IPS-18c (cell line): ENCODE data around the gene KLF16.

Source experiments
- H3K4me3 ChIP-seq: 2 replicates; pipeline ENCODE4 v1.7.0; 2013; ENCODE audit warnings: low read depth, mild to moderate bottlenecking, low read length, moderate library complexity; ENCODE audit not compliant: insufficient read depth
- H3K9me3 ChIP-seq: one replicate; pipeline ENCODE4 v1.6.1; 2013; ENCODE audit warnings: mild to moderate bottlenecking, low read length, moderate library complexity; ENCODE audit not compliant: control insufficient read depth, insufficient read depth

Gene KLF16

GRCh38 chr19:1823539-1824251 lies 39.7 kb downstream of the KLF16 start:
- H3K4me3 ChIP-seq, result no peak overlapping the region
- H3K9me3 ChIP-seq, result no peaks in the 10 kb centered on the region

GRCh38 chr19:1823020-1823419 lies 40.4 kb downstream of the KLF16 start:
- no peaks in the 10 kb centered on the region for H3K9me3 ChIP-seq
- no peak overlapping the region for H3K4me3 ChIP-seq

- H3K9me3 ChIP-seq, result no peaks in the 10 kb centered on the region
- H3K4me3 ChIP-seq, result no peak overlapping the region
Measured at GRCh38 chr19:1822210-1822609, 41.2 kb downstream of the KLF16 start.

- Histone ChIP-seq H3K9me3 (no peaks in the 10 kb centered on the region), H3K4me3 (no peak overlapping the region)
Measured at GRCh38 chr19:1819341-1820255, 43.8 kb downstream of the KLF16 start.

- no peaks in the 10 kb centered on the region for H3K9me3 ChIP-seq
- no peak overlapping the region for H3K4me3 ChIP-seq
Measured at GRCh38 chr19:1818549-1819195, 44.7 kb downstream of the KLF16 start.

- H3K9me3 ChIP-seq, result no peaks in the 10 kb centered on the region
- no peak overlapping the region for H3K4me3 ChIP-seq
Measured at GRCh38 chr19:1817553-1818179, 45.7 kb downstream of the KLF16 start.

- H3K4me3 ChIP-seq, result no peak overlapping the region
Measured at GRCh38 chr19:1816530-1817298, 46.7 kb downstream of the KLF16 start.

GRCh38 chr19:1815605-1816529 lies 47.5 kb downstream of the KLF16 start:
- Histone ChIP-seq H3K4me3 (no peak overlapping the region), H3K9me3 (no peaks in the 10 kb centered on the region)

More at GRCh38 chr19:1816530-1817298, 46.7 kb downstream of the KLF16 start:
- H3K9me3 ChIP-seq, result no peaks in the 10 kb centered on the region

GRCh38 chr19:1814833-1815604 lies 48.4 kb downstream of the KLF16 start:
- Histone ChIP-seq H3K9me3 (no peaks in the 10 kb centered on the region), H3K4me3 (no peak overlapping the region)

GRCh38 chr19:1814391-1814790 lies 49.0 kb downstream of the KLF16 start:
- H3K4me3 ChIP-seq, result no peak overlapping the region
- no peaks in the 10 kb centered on the region for H3K9me3 ChIP-seq

- H3K9me3 ChIP-seq, result no peaks in the 10 kb centered on the region
- peak overlapping the region; percentile 65 for H3K4me3 ChIP-seq
Measured at GRCh38 chr19:1813192-1814182, 49.9 kb downstream of the KLF16 start.

GRCh38 chr19:1812426-1813191 lies 50.8 kb downstream of the KLF16 start:
- H3K4me3 ChIP-seq, result peak overlapping the region; percentile 65

GRCh38 chr19:1811942-1812425 lies 51.4 kb downstream of the KLF16 start, which contains the start of gene ATP8B3:
Gene ATP8B3, minus strand, starts transcription at chr19:1812276. Its CDS starts 540 bp downstream, at chr19:1811736.
- Histone ChIP-seq H3K9me3 (no peaks in the 10 kb centered on the region), H3K4me3 (peak within 1 kb of the TSS; percentile 65)

More at GRCh38 chr19:1812426-1813191, 50.8 kb downstream of the KLF16 start:
- H3K9me3 ChIP-seq, result no peaks in the 10 kb centered on the region
